ENCODE measurements around the gene SP8. TPM values are rescaled to one million over a fixed set of nuclear protein-coding genes. Genes with fewer than 3 reads are reported as not detected.

Gene SP8
- total and polyA plus RNA-seq, 7 donors, result not detected

GRCh38 chr7:20793248-20793647 is 6.6 kb upstream of the SP8 start:
- Histone ChIP-seq H3K4me3 (no peak overlapping the region), H3K9me3 (no peaks in the 10 kb centered on the region), H3K27me3 (ENCODE audit: insufficient read depth in 3 of 3, low read length in 2 of 3) (peaks cover 7 to 97% (median 34%) of the 10 kb centered on the region in 3 donors), H3K36me3 (ENCODE audit: insufficient read depth in 1 of 2, low read depth in 1 of 2) (no peaks in the 10 kb centered on the region), H3K4me1 (no peaks in the 10 kb centered on the region), H3K27ac (no peak overlapping the region)
- no peak for ATAC-seq
- DNase-seq, result no peak
- TF ChIP-seq, protein P1, sequence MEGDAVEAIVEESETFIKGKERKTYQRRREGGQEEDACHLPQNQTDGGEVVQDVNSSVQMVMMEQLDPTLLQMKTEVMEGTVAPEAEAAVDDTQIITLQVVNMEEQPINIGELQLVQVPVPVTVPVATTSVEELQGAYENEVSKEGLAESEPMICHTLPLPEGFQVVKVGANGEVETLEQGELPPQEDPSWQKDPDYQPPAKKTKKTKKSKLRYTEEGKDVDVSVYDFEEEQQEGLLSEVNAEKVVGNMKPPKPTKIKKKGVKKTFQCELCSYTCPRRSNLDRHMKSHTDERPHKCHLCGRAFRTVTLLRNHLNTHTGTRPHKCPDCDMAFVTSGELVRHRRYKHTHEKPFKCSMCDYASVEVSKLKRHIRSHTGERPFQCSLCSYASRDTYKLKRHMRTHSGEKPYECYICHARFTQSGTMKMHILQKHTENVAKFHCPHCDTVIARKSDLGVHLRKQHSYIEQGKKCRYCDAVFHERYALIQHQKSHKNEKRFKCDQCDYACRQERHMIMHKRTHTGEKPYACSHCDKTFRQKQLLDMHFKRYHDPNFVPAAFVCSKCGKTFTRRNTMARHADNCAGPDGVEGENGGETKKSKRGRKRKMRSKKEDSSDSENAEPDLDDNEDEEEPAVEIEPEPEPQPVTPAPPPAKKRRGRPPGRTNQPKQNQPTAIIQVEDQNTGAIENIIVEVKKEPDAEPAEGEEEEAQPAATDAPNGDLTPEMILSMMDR (IDR thresholded peaks at IDR 0.05), result no peak
- intact Hi-C loops (cut with DNase I), result no loop called here
- 9 to 14% (median 13%) methylated on average over 15 of the region's 15 CpGs for WGBS, 3 donors

GRCh38 chr7:20791538-20792434 is 5.1 kb upstream of the SP8 start:
- TF ChIP-seq, protein P1 (IDR thresholded peaks at IDR 0.05), result no peak
- ATAC-seq, result no peak
- no peak for DNase-seq
- H3K27ac ChIP-seq, result no peak overlapping the region
- no peaks in the 10 kb centered on the region for H3K4me1 ChIP-seq
- H3K27me3 ChIP-seq (ENCODE audit: insufficient read depth in 3 of 3, low read length in 2 of 3), result peaks cover 7 to 100% (median 38%) of the 10 kb centered on the region in 3 donors
- WGBS, 3 donors, result 13 to 20% (median 20%) methylated on average over 8 of the region's 8 CpGs
- no peaks in the 10 kb centered on the region for H3K36me3 ChIP-seq (ENCODE audit: insufficient read depth in 1 of 2, low read depth in 1 of 2)
- H3K4me3 ChIP-seq, result no peak overlapping the region
- H3K9me3 ChIP-seq, result no peaks in the 10 kb centered on the region
- intact Hi-C loops (cut with DNase I), result no loop called here

- H3K4me3 ChIP-seq, result no peak overlapping the region
- intact Hi-C loops (cut with DNase I), result no loop called here
- TF ChIP-seq, protein P1 (IDR thresholded peaks at IDR 0.05), result no peak
- H3K27ac ChIP-seq, result no peak overlapping the region
- H3K27me3 ChIP-seq (ENCODE audit: insufficient read depth in 3 of 3, low read length in 2 of 3), result peaks cover 2 to 100% (median 42%) of the 10 kb centered on the region in 3 donors
- peaks cover 13% of the 10 kb centered on the region for H3K4me1 ChIP-seq
- ATAC-seq, result no peak
- no peak for DNase-seq
- H3K36me3 ChIP-seq (ENCODE audit: insufficient read depth in 1 of 2, low read depth in 1 of 2), result no peaks in the 10 kb centered on the region
- WGBS, 3 donors, result 10 to 15% (median 14%) methylated on average over 5 of the region's 5 CpGs
- H3K9me3 ChIP-seq, result no peaks in the 10 kb centered on the region
Observed at GRCh38 chr7:20790375-20790774, 3.7 kb upstream of the SP8 start.

DNA sequence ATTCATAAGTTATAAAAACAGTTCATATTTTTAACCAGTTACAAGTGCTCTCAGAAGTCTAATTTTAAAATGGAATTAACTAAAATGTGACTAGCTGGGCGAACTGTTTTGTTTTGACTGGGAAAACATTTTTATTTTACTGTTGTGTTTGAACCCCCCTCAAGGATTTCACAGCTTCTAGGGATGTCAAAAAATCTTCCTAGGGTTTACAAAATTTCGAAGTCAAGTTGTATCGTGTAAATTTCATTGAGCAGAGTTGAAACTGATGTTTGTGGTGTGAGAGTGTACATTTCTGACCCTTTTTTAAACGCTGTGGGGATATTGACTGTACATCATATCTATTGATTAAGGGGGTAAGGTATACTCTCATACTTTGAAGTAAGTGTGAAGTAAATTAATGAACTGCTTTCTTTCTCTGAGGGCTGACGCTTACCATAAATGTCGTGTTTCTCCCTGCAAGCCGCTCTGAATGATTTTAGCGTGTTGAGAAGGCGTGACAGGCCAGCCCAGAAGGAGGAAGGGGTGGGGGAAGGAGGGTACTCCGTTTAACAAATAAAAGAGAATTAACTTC is 1.8 kb upstream of the SP8 start:
- H3K36me3 ChIP-seq (ENCODE audit: insufficient read depth in 1 of 2, low read depth in 1 of 2), result no peaks in the 10 kb centered on the region
- DNase-seq, result no peak
- H3K27me3 ChIP-seq (ENCODE audit: insufficient read depth in 3 of 3, low read length in 2 of 3), result peaks cover 0 to 100% (median 48%) of the 10 kb centered on the region in 3 donors
- 19 to 24% (median 20%) methylated on average over 10 of the region's 10 CpGs for WGBS, 3 donors
- intact Hi-C loops (cut with DNase I), result no loop called here
- no peak overlapping the region for H3K27ac ChIP-seq
- TF ChIP-seq, protein P1 (IDR thresholded peaks at IDR 0.05), result no peak
- H3K4me3 ChIP-seq, result no peak overlapping the region
- H3K4me1 ChIP-seq, result peaks cover 13% of the 10 kb centered on the region
- no peaks in the 10 kb centered on the region for H3K9me3 ChIP-seq
- ATAC-seq, result no peak

Data from psoas muscle (tissue), 8 donors.